ENCODE data around the gene TBX10.

GRCh38 chr11:67667490-67668191 lies 28.1 kb upstream of the TBX10 start:
- no peak for TF ChIP-seq CTCF (IDR thresholded peaks at IDR 0.05; ENCODE audit: insufficient read depth, low read length, poor library complexity, severe bottlenecking)
- TF ChIP-seq EZH2phosphoT487 (conservative IDR thresholded peaks at IDR 0.05; ENCODE audit: low read length): no peak
